ENCODE results near the gene ORC1. TPM values are rescaled to one million over a fixed set of nuclear protein-coding genes. Genes with fewer than 3 reads are reported as not detected.

Gene ORC1
- total and polyA plus RNA-seq, 8 donors = 2.3 to 9.7 (median 6.7) TPM

DNA sequence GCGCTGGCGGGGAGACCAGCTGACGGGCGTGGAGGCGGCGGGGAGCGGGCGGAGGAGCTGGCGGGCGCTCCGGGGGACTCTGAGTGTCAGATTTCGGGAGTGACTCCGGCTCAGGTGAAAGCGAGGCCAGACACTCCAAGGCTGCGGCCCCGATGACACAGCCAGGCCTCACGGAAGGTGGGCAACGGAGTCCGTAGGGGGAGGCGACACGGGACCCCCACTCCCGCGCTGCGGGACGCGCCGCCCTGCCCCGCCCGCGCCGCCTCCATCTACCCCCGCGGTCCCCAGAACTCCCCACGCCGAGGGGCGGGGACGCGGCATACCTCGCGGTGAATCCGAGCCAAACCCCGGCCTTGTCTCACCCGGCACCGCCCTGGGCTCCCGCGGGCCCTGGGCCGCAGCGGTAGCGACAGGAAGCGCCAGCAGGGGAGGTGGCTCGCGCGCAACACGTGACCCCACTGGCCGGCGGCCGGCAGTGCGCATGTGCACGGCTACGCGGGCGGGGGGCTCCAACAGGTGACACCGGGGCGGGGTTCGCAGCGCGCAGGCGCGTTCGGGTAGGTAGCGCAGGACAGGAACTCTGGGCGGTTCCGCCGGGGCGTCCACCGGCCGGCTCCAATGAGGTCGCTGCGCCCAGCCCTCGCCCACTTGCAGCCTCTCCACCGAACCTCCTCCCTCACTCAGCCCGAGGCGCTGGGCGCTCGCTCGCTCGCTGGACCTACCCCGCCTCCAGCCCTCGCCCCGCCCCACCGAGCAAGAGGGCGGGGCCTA lies 38.3 kb downstream of the ORC1 start, which contains the start of gene CC2D1B:
CC2D1B (minus strand) TSS at position 460 of the 771 bp plus-strand sequence. CDS start 1,585 bp downstream, outside the sequence.
- Histone ChIP-seq H3K4me3 (peak within 1 kb of the TSS; percentile 71 to 92), H3K9me3 (no peaks in the 10 kb centered on the region), H3K4me1 (peaks cover 11 to 32% of the 10 kb centered on the region in 2 donors), H3K27me3 (peaks cover 0 to 6% of the 10 kb centered on the region in 2 donors), H3K27ac (peak within 1 kb of the TSS; percentile 94), H3K36me3 (peaks cover 0 to 33% of the 10 kb centered on the region in 2 donors)
- DNase-seq = peak; percentile 95 to 99 (median 98)
- TF ChIP-seq CTCF (IDR thresholded peaks at IDR 0.05) = peak in 1 of 2 donors; percentile 52
- intact Hi-C loops (cut with DNase I) = no loop called here
- ATAC-seq = peak; percentile 93

DNA sequence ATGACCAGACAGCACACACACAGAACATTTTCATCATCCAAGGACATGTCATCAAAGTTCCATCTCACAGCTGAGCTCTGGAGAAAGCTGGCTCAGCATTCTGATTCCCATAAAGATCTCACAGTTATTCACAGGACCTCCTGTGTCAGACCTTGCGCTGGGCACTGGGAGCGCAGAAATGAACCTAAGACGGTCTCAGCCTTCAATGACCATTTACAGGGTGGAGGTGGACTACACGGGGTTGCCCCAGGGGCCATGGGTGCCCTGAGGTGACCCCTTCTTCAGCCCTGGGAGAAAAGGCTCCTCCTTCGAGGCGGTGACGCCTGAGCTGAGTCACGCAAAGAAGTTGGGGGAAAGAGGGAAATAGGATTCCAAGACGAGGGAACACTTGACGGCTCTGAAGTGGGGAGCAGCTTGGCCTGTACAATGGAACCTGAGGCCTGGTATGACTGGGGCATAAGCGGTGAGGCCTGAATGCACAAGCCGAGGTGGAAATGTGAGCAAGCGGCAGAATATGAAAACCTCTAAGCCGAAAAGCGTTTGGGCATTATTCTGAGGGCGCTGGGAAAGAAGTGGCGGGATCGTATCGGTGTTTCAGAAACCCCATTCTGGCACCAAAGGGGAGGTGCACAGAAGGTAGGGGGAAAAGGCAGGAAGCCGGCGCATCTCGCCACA lies 39.0 kb downstream of the ORC1 start:
- Histone ChIP-seq H3K9me3 (no peaks in the 10 kb centered on the region), H3K27me3 (peaks cover 0 to 6% of the 10 kb centered on the region in 2 donors), H3K36me3 (peaks cover 0 to 40% of the 10 kb centered on the region in 2 donors), H3K4me3 (peak overlapping the region; percentile 71 to 92), H3K27ac (peak overlapping the region; percentile 94), H3K4me1 (peaks cover 11 to 32% of the 10 kb centered on the region in 2 donors)
- DNase-seq = peak; percentile 32 to 91 (median 70)
- TF ChIP-seq CTCF (IDR thresholded peaks at IDR 0.05) = no peak
- peak; percentile 53 for ATAC-seq
- intact Hi-C loops (cut with DNase I) = no loop called here

- ATAC-seq (no peak), DNase-seq (no peak)
- Histone ChIP-seq H3K27me3 (peaks cover 0 to 6% of the 10 kb centered on the region in 2 donors), H3K27ac (peak overlapping the region in 1 of 2 donors; percentile 94), H3K36me3 (peaks cover 0 to 49% of the 10 kb centered on the region in 2 donors), H3K9me3 (no peaks in the 10 kb centered on the region), H3K4me3 (peak overlapping the region in 1 of 2 donors; percentile 92), H3K4me1 (peaks cover 11 to 32% of the 10 kb centered on the region in 2 donors)
- intact Hi-C loops (cut with DNase I) = no loop called here
- TF ChIP-seq CTCF (IDR thresholded peaks at IDR 0.05) = no peak
Measured at GRCh38 chr1:52364235-52364839, 39.9 kb downstream of the ORC1 start.

DNA sequence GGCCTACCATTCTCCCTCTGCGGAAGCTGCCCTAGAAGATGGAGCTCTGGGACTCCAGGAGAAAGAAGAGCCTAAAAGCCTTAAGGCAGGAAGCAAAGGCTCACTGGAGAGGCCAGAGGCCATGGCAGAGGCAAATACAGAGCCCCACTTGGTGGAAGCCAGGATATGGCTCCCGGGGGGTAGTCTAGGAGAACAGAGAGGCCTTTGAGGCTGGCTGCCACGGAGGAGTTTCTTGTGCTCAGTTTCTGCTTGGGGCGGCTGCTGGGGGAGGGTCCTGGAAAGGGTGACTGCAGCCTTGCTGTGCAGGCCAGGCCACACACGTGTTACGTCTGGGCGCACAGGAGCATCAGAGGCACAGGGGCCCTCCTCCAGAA lies 43.6 kb downstream of the ORC1 start:
- TF ChIP-seq CTCF (IDR thresholded peaks at IDR 0.05) = no peak
- ATAC-seq (no peak), DNase-seq (no peak)
- H3K27me3 ChIP-seq = no peaks in the 10 kb centered on the region
- intact Hi-C loops (cut with DNase I) = no loop called here
- H3K9me3 ChIP-seq = no peaks in the 10 kb centered on the region
- H3K36me3 ChIP-seq = peaks cover 0 to 86% of the 10 kb centered on the region in 2 donors
- H3K27ac ChIP-seq = no peak overlapping the region
- H3K4me1 ChIP-seq = peaks cover 11 to 13% of the 10 kb centered on the region in 2 donors
- no peak overlapping the region for H3K4me3 ChIP-seq
